Prostate gland (tissue), 2 donors: Measurements from ENCODE around the gene RGS3. TPM values are rescaled to one million over a fixed set of nuclear protein-coding genes. Genes with fewer than 3 reads are reported as not detected.
A peak's percentile ranks its signal among the peaks of the same experiment; 100 is the strongest.

Source experiments
- DNase-seq: peaks from one replicate; pipeline ENCODE4 v3.0.0-alpha.2; 2019; ENCODE audit warnings: low spot score
- H3K27ac ChIP-seq, 2 donors: fragments of 200-600 bp; sonication (generic); 2 replicates each; pipeline ENCODE4 v1.5.1; 2017 to 2019
- H3K27me3 ChIP-seq: fragments of 200-600 bp; sonication (generic); replicated peaks from 2 replicates; pipeline ENCODE4 v1.5.1; 2019; ENCODE audit not compliant: insufficient read depth
- H3K36me3 ChIP-seq, 2 donors: fragments of 200-600 bp; sonication (generic); 1 replicate in 1 of 2; 2 replicates in 1 of 2; pipeline versions ENCODE4 v1.5.1 to v1.8.1; 2017 to 2019
- H3K4me1 ChIP-seq: fragments of 200-600 bp; sonication (generic); replicated peaks from 2 replicates; pipeline ENCODE4 v1.5.1; 2019
- H3K4me3 ChIP-seq, 2 donors: fragments of 200-600 bp; sonication (generic); 2 replicates each; pipeline ENCODE4 v1.5.1; 2017 to 2019
- H3K9me3 ChIP-seq: fragments of 200-600 bp; sonication (generic); 2 replicates; pipeline ENCODE4 v1.5.1; 2017
- CTCF ChIP-seq, 4 experiments: fragments of 200-600 bp in 2 of 4; fragments of 450-650 bp in 2 of 4; sonication (generic) in 2 of 4; IDR thresholded peaks; 1 replicate in 3 of 4; 2 replicates in 1 of 4; pipeline ENCODE4 v1.5.1; 2016 to 2019; ENCODE audit warnings: antibody characterized with exemption in 4 of 4, mild to moderate bottlenecking in 2 of 4, moderate library complexity in 2 of 4
- POLR2A ChIP-seq: fragments of 450-650 bp; IDR thresholded peaks from one replicate; pipeline ENCODE4 v1.6.1; 2016; ENCODE audit warnings: antibody characterized with exemption, mild to moderate bottlenecking
- POLR2AphosphoS5 ChIP-seq: sonication (generic); formaldehyde crosslinking; IDR thresholded peaks from one replicate; pipeline ENCODE4 v1.6.1; 2017; ENCODE audit warnings: antibody characterized with exemption
- WGBS: methylation state at CpG from one replicate; pipeline ENCODE4 v1.1.5; 2018; 5-methylcytosine and 5-hydroxymethylcytosine counted together
- intact Hi-C: fragments of 100-400 bp; cut with DNase I; formaldehyde crosslinking; loops from one replicate; pipeline ENCODE4 v1.14.2; 2022
- total RNA-seq, 2 donors: library from RNA; depleted of rRNA; stranded (reverse); fragments of >200 nt; gene quantifications; one replicate each; pipeline ENCODE4 v1.1.0, GENCODE V29; 2016

RGS3 gene
- total RNA-seq, 2 donors from 2014 or later, result 26.5 to 98.9 TPM

GRCh38 chr9:113587471-113588031, 124.0 kb downstream of the RGS3 start:
- intact Hi-C loops, result loop anchor here (2.0 to 10.0 kb wide), 2 partner anchors 139 to 313 kb away; partner anchors contain the start of genes CDC26 and PRPF4
- 61% methylated on average over 14 of the region's 14 CpGs for WGBS
- H3K27ac ChIP-seq, result peak overlapping the region in 1 of 2 donors; percentile 29
- H3K4me3 ChIP-seq, result no peak overlapping the region
- H3K4me1 ChIP-seq, result peaks cover 12% of the 10 kb centered on the region
- H3K9me3 ChIP-seq, result no peaks in the 10 kb centered on the region
- H3K27me3 ChIP-seq, result no peaks in the 10 kb centered on the region
- no peak for DNase-seq
- TF ChIP-seq CTCF (IDR thresholded peaks at IDR 0.05) (peak in 3 of 4 experiments; percentile 19 to 33 (median 31)), POLR2AphosphoS5 (no peak)
- H3K36me3 ChIP-seq, result peaks cover 0 to 6% of the 10 kb centered on the region in 2 donors

DNA sequence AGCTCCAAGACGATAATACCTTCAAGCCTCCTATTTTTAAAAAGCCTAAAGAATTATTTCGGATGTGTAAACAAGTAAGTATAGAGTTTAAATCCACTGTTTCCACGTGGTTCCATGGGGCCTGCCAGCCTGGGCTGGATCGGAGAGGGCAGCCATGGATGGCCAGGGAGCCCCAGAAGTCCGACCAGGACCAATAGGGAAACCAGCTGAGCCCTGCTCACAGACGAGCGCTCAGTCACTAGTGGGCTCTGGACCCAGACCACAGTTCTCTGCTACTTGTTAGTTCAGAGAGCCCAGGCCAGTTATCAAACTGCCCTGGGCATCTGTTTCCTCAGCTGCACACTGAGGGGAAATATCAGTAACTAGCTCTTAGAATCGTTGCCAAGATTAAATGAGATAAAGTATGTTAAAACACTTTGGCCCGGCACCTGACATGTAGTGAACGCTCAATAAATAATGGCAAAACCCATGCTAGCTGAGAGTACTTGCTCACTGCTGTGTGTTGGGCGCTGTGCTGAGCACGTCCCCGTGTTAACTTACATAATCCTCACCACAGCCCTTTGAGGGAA, 124.8 kb downstream of the RGS3 start:
- DNase-seq, result no peak
- no peaks in the 10 kb centered on the region for H3K27me3 ChIP-seq
- H3K4me1 ChIP-seq, result peaks cover 13% of the 10 kb centered on the region
- H3K9me3 ChIP-seq, result no peaks in the 10 kb centered on the region
- H3K36me3 ChIP-seq, result peaks cover 0 to 6% of the 10 kb centered on the region in 2 donors
- intact Hi-C loops, result loop anchor here (2.0 to 10.0 kb wide), 2 partner anchors 140 to 314 kb away; partner anchors contain the start of genes CDC26 and PRPF4
- WGBS, result 65% methylated on average over 13 of the region's 13 CpGs
- TF ChIP-seq POLR2A, result no peak
- TF ChIP-seq CTCF (IDR thresholded peaks at IDR 0.05), result no peak
- TF ChIP-seq POLR2AphosphoS5, result no peak
- H3K27ac ChIP-seq, result no peak overlapping the region
- H3K4me3 ChIP-seq, result no peak overlapping the region

DNA sequence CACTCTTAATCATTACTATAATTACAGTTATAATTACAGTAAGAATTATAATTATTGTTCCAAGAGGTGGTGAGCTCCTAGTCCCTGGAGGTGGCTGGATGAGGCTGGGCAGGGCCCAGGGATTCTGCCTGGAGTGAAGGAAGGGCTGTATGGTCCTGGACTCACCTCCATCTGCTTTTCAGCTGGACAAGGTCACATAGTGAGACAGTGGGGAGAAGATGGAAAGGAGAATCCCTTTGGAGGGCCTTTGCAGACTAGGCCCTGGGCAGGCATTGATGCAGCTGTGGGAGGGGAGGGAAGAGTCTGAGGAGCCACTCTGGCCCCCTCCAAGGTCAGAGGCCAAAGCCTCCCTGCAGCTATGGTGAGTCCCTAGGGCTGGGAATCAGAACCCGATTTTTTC, 125.4 kb downstream of the RGS3 start:
- no peak for TF ChIP-seq POLR2A
- no peak for TF ChIP-seq CTCF (IDR thresholded peaks at IDR 0.05)
- TF ChIP-seq POLR2AphosphoS5, result no peak
- Histone ChIP-seq H3K36me3 (peaks cover 0 to 4% of the 10 kb centered on the region in 2 donors), H3K4me1 (peaks cover 19% of the 10 kb centered on the region), H3K4me3 (no peak overlapping the region), H3K9me3 (no peaks in the 10 kb centered on the region), H3K27ac (no peak overlapping the region), H3K27me3 (no peaks in the 10 kb centered on the region)
- DNase-seq, result no peak
- intact Hi-C loops, result loop anchor here (2.0 to 10.0 kb wide), 2 partner anchors 140 to 314 kb away; partner anchors contain the start of genes CDC26 and PRPF4
- WGBS, result 75% methylated on average over 1 of the region's 1 CpG

- intact Hi-C loops, result loop anchor here (2.0 to 10.0 kb wide), 2 partner anchors 141 to 315 kb away; partner anchors contain the start of genes CDC26 and PRPF4
- peaks cover 24% of the 10 kb centered on the region for H3K4me1 ChIP-seq
Measured at GRCh38 chr9:113589407-113589806, 125.9 kb downstream of the RGS3 start.

DNA sequence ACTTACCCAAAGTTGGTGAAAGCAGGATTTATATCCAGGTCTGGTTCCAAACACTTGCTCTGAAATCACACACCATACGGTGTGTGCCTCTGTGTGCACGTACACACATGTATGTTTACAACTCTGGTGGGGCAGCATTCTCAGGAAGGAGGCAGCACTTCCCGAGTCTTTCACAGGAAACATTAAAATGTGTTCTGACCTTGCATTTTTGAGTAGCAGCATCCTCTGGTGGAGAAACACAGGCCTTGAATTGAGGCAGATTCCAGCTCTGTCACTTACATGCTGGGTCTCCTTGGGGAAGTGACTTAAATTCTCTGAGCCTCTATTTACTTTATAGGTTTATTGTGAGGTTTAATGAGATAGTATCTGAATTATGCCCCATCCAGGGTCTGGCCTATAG, 126.4 kb downstream of the RGS3 start:
- Histone ChIP-seq H3K9me3 (no peaks in the 10 kb centered on the region), H3K4me1 (peaks cover 24% of the 10 kb centered on the region), H3K4me3 (no peak overlapping the region), H3K36me3 (no peaks in the 10 kb centered on the region), H3K27me3 (no peaks in the 10 kb centered on the region), H3K27ac (no peak overlapping the region)
- DNase-seq, result no peak
- WGBS, result 16% methylated on average over 3 of the region's 3 CpGs
- no peak for TF ChIP-seq POLR2AphosphoS5
- TF ChIP-seq POLR2A, result no peak
- TF ChIP-seq CTCF (IDR thresholded peaks at IDR 0.05), result peak in 3 of 4 experiments; percentile 46 to 64 (median 59)
- intact Hi-C loops, result loop anchor here (2.0 to 10.0 kb wide), 2 partner anchors 141 to 315 kb away; partner anchors contain the start of genes CDC26 and PRPF4

More at GRCh38 chr9:113589407-113589806, 125.9 kb downstream of the RGS3 start:
- Histone ChIP-seq H3K27ac (no peak overlapping the region), H3K9me3 (no peaks in the 10 kb centered on the region), H3K4me3 (no peak overlapping the region), H3K27me3 (no peaks in the 10 kb centered on the region), H3K36me3 (no peaks in the 10 kb centered on the region)
- no peak for DNase-seq
- no peak for TF ChIP-seq POLR2AphosphoS5
- 65% methylated on average over 6 of the region's 7 CpGs for WGBS
